HepG2 (cell line): ENCODE data around the gene ARHGAP26. TPM values are rescaled to one million over a fixed set of nuclear protein-coding genes. Genes with fewer than 3 reads are reported as not detected.

Experiments used
- ATAC-seq: fragments of 200-7000 bp; cut with Tn5 transposase; 3 replicates; pipeline ENCODE4 v1.9.1; 2020; ENCODE audit warnings: mild to moderate bottlenecking, moderate library complexity
- BruUV-seq: library from RNA; stranded (reverse); fragments of 400-500 nt; replicated peaks from 2 replicates; lab custom pipeline; 2021; lab: Mats Ljungman, UMichigan
- CTCF ChIA-PET: fragments of 300-600 bp; formaldehyde crosslinking; extraction: SDS; loops from one replicate; lab custom pipeline; 2021; ENCODE audit warnings: low total read pairs, inconsistent platforms, low intra/inter-chr PET ratio; lab: Yijun Ruan, JAX
- POLR2A ChIA-PET: fragments of 350-600 bp; sonication (Branson Sonifier 250); formaldehyde crosslinking; loops from one replicate; lab custom pipeline; 2020; ENCODE audit warnings: antibody characterized with exemption, inconsistent platforms; lab: Yijun Ruan, JAX
- DNase-seq: peaks from one replicate; pipeline ENCODE4 v3.0.0-alpha.2; 2015; ENCODE audit warnings: low spot score
- FAIRE-seq: peaks from 3 replicates; lab custom pipeline; 2011; peaks lifted over from hg19 to GRCh38; lab: Jason Lieb, UNC
- H2AFZ ChIP-seq: one replicate; pipeline ENCODE4 v1.6.1; 2011; ENCODE audit warnings: low read length, inconsistent platforms
- H3K27ac ChIP-seq: fragments of 300-600 bp; 3 replicates; pipeline ENCODE4 v1.8.0; 2011; ENCODE audit warnings: mixed run types, mild to moderate bottlenecking, mixed read lengths, low read length, inconsistent platforms; ENCODE audit not compliant: insufficient read depth; ENCODE audit errors: extremely low read length
- H3K27me3 ChIP-seq, 2 experiments: fragments of 200-600 bp in 1 of 2; 2 replicates in 1 of 2; 3 replicates in 1 of 2; pipeline versions ENCODE4 v1.6.0 to v1.8.0; 2011; ENCODE audit warnings: low read length in 2 of 2, mild to moderate bottlenecking in 2 of 2, moderate library complexity in 2 of 2, inconsistent platforms in 1 of 2; ENCODE audit not compliant: insufficient read depth in 2 of 2, control insufficient read depth in 1 of 2
- H3K36me3 ChIP-seq, 2 experiments: fragments of 200-600 bp in 1 of 2; replicated peaks in 1 of 2; 2 replicates in 1 of 2; 3 replicates in 1 of 2; pipeline versions ENCODE4 v1.5.1 to v1.8.0; 2011; ENCODE audit warnings: low read length in 2 of 2, inconsistent platforms in 1 of 2; ENCODE audit not compliant: insufficient read depth in 2 of 2, control insufficient read depth in 1 of 2
- H3K4me1 ChIP-seq: 2 replicates; pipeline ENCODE4 v1.5.1; 2012; ENCODE audit warnings: low read length, inconsistent platforms; ENCODE audit not compliant: insufficient read depth
- H3K4me2 ChIP-seq: 2 replicates; pipeline ENCODE4 v1.6.0; 2011; ENCODE audit warnings: low read depth, low read length, inconsistent platforms
- H3K4me3 ChIP-seq, 3 experiments: fragments of 200-600 bp in 1 of 3; sonication (generic), shearing (Covaris generic) in 1 of 3; replicated peaks in 1 of 3; 2 replicates each; pipeline ENCODE4 v1.5.1; 2011 to 2016; ENCODE audit warnings: low read length in 3 of 3, inconsistent platforms in 2 of 3, low read depth in 2 of 3, mild to moderate bottlenecking in 2 of 3, control low read depth in 1 of 3, mixed read lengths in 1 of 3; ENCODE audit not compliant: insufficient read depth in 1 of 3
- H3K79me2 ChIP-seq: one replicate; pipeline ENCODE4 v1.6.1; 2011; ENCODE audit warnings: low read length, inconsistent platforms; ENCODE audit not compliant: insufficient read depth
- H3K9ac ChIP-seq: 2 replicates; pipeline ENCODE4 v1.6.0; 2011; ENCODE audit warnings: mild to moderate bottlenecking, low read depth, low read length, inconsistent platforms; ENCODE audit not compliant: insufficient read depth
- H3K9me3 ChIP-seq: 2 replicates; pipeline ENCODE4 v1.5.1; 2012; ENCODE audit warnings: mild to moderate bottlenecking, low read length
- H4K20me1 ChIP-seq: 2 replicates; pipeline ENCODE4 v1.6.0; 2011; ENCODE audit warnings: inconsistent platforms, mild to moderate bottlenecking, low read length, moderate library complexity; ENCODE audit not compliant: insufficient read depth
- BHLHE40 ChIP-seq: IDR thresholded peaks from 2 replicates; pipeline ENCODE4 v1.6.1; 2011; ENCODE audit warnings: low read length, improper control_type of control experiment
- BRD4 ChIP-seq: sonication (generic); formaldehyde crosslinking; IDR thresholded peaks from 2 replicates; pipeline ENCODE4 v1.4.0; 2020; ENCODE audit warnings: missing genetic modification reagents
- CREBL2 ChIP-seq: sonication (generic); formaldehyde crosslinking; IDR thresholded peaks from 2 replicates; pipeline ENCODE4 v1.8.1; 2023; ENCODE audit warnings: missing genetic modification reagents, mild to moderate bottlenecking, borderline replicate concordance
- E2F1 ChIP-seq: sonication (generic); formaldehyde crosslinking; IDR thresholded peaks from 2 replicates; pipeline ENCODE4 v1.5.0; 2020; ENCODE audit warnings: missing genetic modification reagents
- GATAD1 ChIP-seq: IDR thresholded peaks from 2 replicates; pipeline ENCODE4 v1.6.1; 2016; ENCODE audit warnings: missing genetic modification reagents, missing compliant biosample characterization
- GTF2F1 ChIP-seq: fragments of 150-350 bp; IDR thresholded peaks from 2 replicates; pipeline ENCODE4 v1.6.1; 2014; ENCODE audit warnings: low read length
- HHEX ChIP-seq: IDR thresholded peaks from 2 replicates; pipeline ENCODE4 v1.6.1; 2016; ENCODE audit warnings: control low read depth
- HNF1A ChIP-seq, 2 experiments: sonication (generic) in 1 of 2; formaldehyde crosslinking in 1 of 2; IDR thresholded peaks; 2 replicates each; pipeline versions ENCODE4 v1.4.0 to v1.6.1; 2016 to 2020; ENCODE audit warnings: borderline replicate concordance in 1 of 2, low read depth in 1 of 2, mild to moderate bottlenecking in 1 of 2, missing genetic modification reagents in 1 of 2
- HNRNPLL ChIP-seq: fragments of 200-400 bp; formaldehyde crosslinking; IDR thresholded peaks from 2 replicates; pipeline ENCODE4 v1.6.1; 2017; ENCODE audit warnings: mild to moderate bottlenecking, low read depth, low read length; ENCODE audit not compliant: poor library complexity, severe bottlenecking
- HNRNPUL1 ChIP-seq: fragments of 200-400 bp; formaldehyde crosslinking; IDR thresholded peaks from 2 replicates; pipeline ENCODE4 v1.6.1; 2017; ENCODE audit warnings: low read depth, mild to moderate bottlenecking, low read length, moderate library complexity
- MXI1 ChIP-seq: IDR thresholded peaks from 3 replicates; pipeline ENCODE4 v1.6.1; 2012; ENCODE audit warnings: low read depth, low read length, inconsistent platforms, borderline replicate concordance
- MZF1 ChIP-seq: sonication (generic); formaldehyde crosslinking; IDR thresholded peaks from 2 replicates; pipeline ENCODE4 v1.8.1; 2023; ENCODE audit warnings: mild to moderate bottlenecking, missing genetic modification reagents, borderline replicate concordance
- RXRA ChIP-seq: sonication (generic); formaldehyde crosslinking; IDR thresholded peaks from 2 replicates; pipeline ENCODE4 v1.5.1; 2020; ENCODE audit warnings: missing genetic modification reagents
- UBTF ChIP-seq: sonication (generic); formaldehyde crosslinking; IDR thresholded peaks from 2 replicates; pipeline ENCODE4 v1.4.0; 2020; ENCODE audit warnings: mild to moderate bottlenecking, missing genetic modification reagents
- ZBTB21 ChIP-seq: sonication (generic); formaldehyde crosslinking; IDR thresholded peaks from 2 replicates; pipeline ENCODE4 v1.4.0; 2020; ENCODE audit warnings: missing genetic modification reagents
- ZNF431 ChIP-seq: sonication (generic); formaldehyde crosslinking; IDR thresholded peaks from 2 replicates; pipeline ENCODE4 v1.9.0; 2022; ENCODE audit warnings: missing genetic modification reagents, low read depth, mild to moderate bottlenecking, borderline replicate concordance
- ZNF629 ChIP-seq: sonication (generic); formaldehyde crosslinking; conservative IDR thresholded peaks from 2 replicates; pipeline ENCODE4 v1.5.0; 2020; ENCODE audit warnings: missing genetic modification reagents
- ZNF746 ChIP-seq: sonication (generic); formaldehyde crosslinking; IDR thresholded peaks from 2 replicates; pipeline ENCODE4 v1.8.0; 2022; ENCODE audit warnings: mild to moderate bottlenecking, missing genetic modification reagents
- WGBS: methylation state at CpG from one replicate; pipeline ENCODE4 v1.1.6; 2017; ENCODE audit warnings: low lambda C conversion rate; 5-methylcytosine and 5-hydroxymethylcytosine counted together
- in situ Hi-C: cut with HindIII; loops from 2 replicates; pipeline ENCODE4 v1.10.0; 2017; ENCODE audit warnings: low pct_unique_long_range_greater_than_20kb; ENCODE audit not compliant: extremely low pct_ligation_motif_present
- intact Hi-C: fragments of 100-400 bp; cut with micrococcal nuclease; formaldehyde crosslinking; loops from one replicate; pipeline ENCODE4 v1.10.0; 2022; ENCODE audit not compliant: unreplicated experiment
- polyA plus RNA-seq, 8 experiments: library from polyadenylated mRNA; depleted of rRNA in 3 of 8; stranded (reverse) in 7 of 8; unstranded in 1 of 8; fragments of >200 nt; fragmentation: Illumina TruSeq in 4 of 8; extraction: Trizol in 4 of 8; gene quantifications; 2 replicates each; pipeline versions ENCODE4 v1.2.1 to v1.2.3, GENCODE V29; 2011 to 2016; ENCODE audit warnings: low read depth in 4 of 8, missing spikeins in 1 of 8, mixed read lengths in 1 of 8; ENCODE audit not compliant: insufficient read depth in 1 of 8
- total RNA-seq, 5 experiments: library from RNA; depleted of rRNA; stranded (reverse); fragments of >200 nt; fragmentation: Illumina TruSeq; extraction: Trizol; gene quantifications; 2 replicates each; pipeline ENCODE4 v1.2.3, GENCODE V29; 2016; ENCODE audit warnings: low read depth in 1 of 5

The ARHGAP26 gene
- total and polyA plus RNA-seq, 2 of the 13 experiments (the other 11 are each of a cell fraction or from before 2014, with no cell fraction given) = 9.6 to 18.2 TPM

DNA sequence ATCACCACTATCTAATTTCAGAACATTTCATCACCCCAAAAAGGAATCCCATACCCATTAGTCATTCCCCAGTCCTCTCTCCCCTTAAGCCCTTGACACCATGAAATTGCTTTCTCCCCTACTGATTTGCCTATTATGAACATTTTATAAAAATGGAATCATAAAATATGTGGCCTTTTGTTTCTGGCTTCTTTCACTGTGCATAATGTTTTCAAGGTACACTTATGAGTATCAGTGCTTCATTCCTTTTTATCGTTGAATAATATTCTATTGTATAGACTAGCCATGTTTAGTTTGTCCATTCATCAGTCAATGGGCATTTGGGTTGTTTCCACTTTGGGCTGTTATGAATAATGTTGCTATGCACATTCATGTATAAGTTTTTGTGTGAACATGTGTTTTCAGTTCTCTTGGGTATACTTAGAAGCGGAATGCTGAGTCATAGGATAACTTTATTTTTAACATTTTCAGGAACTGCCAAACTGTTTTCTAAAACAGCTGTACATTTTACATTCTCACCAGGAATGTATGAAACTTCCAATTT lies 43.9 kb upstream of the ARHGAP26 start (continued):
- TF ChIP-seq E2F1 (no peak), BRD4 (no peak), MZF1 (no peak), UBTF (CRISPR knock-in tag) (no peak), CREBL2 (no peak), ZNF431 (CRISPR knock-in tag) (no peak)

DNA sequence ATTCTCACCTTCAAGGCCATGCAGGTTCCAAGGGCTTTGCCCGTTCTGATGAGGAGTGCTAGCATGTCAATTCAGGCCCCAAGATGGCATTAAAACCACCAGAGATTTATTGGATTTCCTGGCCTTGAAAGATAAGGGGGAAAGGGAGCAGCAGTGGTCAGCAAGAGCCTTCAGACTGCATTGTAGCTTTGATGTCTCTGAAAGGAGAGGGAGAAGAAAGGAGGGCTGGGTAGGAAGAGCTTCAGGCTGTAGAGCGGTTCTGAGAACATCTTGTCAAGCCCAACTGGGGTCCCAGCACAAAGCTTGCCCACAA lies 42.5 kb upstream of the ARHGAP26 start:
- no peak for DNase-seq
- H3K27me3 ChIP-seq = peaks cover 2 to 29% of the 10 kb centered on the region in 2 experiments; a peak in 3 of 5 replicates
- no peak for FAIRE-seq
- in situ Hi-C loops = no loop called here
- no peak overlapping the region for H3K4me3 ChIP-seq
- no peaks in the 10 kb centered on the region for H3K9me3 ChIP-seq
- no peaks in the 10 kb centered on the region for H3K79me2 ChIP-seq
- intact Hi-C loops = no loop called here
- H2AFZ ChIP-seq = no peak overlapping the region
- no peak overlapping the region for H3K27ac ChIP-seq
- 52% methylated on average over 2 of the region's 2 CpGs for WGBS
- H4K20me1 ChIP-seq = no peaks in the 10 kb centered on the region
- no peaks in the 10 kb centered on the region for H3K36me3 ChIP-seq
- H3K9ac ChIP-seq = no peak overlapping the region
- ATAC-seq = no peak
- BruUV-seq = no TSS peak
- CTCF ChIA-PET = no interaction called here
- POLR2A ChIA-PET = no interaction called here
- H3K4me2 ChIP-seq = no peak overlapping the region
- no peaks in the 10 kb centered on the region for H3K4me1 ChIP-seq
- no peak for TF ChIP-seq HNRNPLL
- TF ChIP-seq ZNF746 (CRISPR knock-in tag) = no peak
- no peak for TF ChIP-seq RXRA (CRISPR knock-in tag)
- TF ChIP-seq HNRNPUL1 = no peak
- TF ChIP-seq GATAD1 (CRISPR knock-in tag) = no peak
- no peak for TF ChIP-seq HHEX (CRISPR knock-in tag)
- no peak for TF ChIP-seq MXI1
- no peak for TF ChIP-seq ZBTB21 (CRISPR knock-in tag)
- TF ChIP-seq BHLHE40 = no peak
- TF ChIP-seq GTF2F1 = no peak
- no peak for TF ChIP-seq ZNF629 (CRISPR knock-in tag)
- no peak for TF ChIP-seq HNF1A (IDR thresholded peaks at IDR 0.05; ENCODE audit: low read depth)
- no peak for TF ChIP-seq HNF1A (CRISPR knock-in tag; IDR thresholded peaks at IDR 0.05; ENCODE audit: borderline replicate concordance)
